ENCODE measurements around the gene KCNJ10.
A peak's percentile ranks its signal among the peaks of the same experiment; 100 is the strongest.

Gene KCNJ10

GRCh38 chr1:160083968-160084770 lies 14.2 kb upstream of the KCNJ10 start:
- peak; percentile 17 for DNase-seq (ENCODE audit: low read depth)
- TF ChIP-seq CTCF (conservative IDR thresholded peaks at IDR 0.05; ENCODE audit: control insufficient read depth, insufficient read depth, low read depth, low read length), result peak; percentile 44
- peak overlapping the region; percentile 7 for H3K4me3 ChIP-seq (ENCODE audit: control insufficient read depth, low read depth, low read length)

- no peak for DNase-seq (ENCODE audit: low read depth)
- no peak overlapping the region for H3K4me3 ChIP-seq (ENCODE audit: control insufficient read depth, low read depth, low read length)
- no peak for TF ChIP-seq CTCF (conservative IDR thresholded peaks at IDR 0.05; ENCODE audit: control insufficient read depth, insufficient read depth, low read depth, low read length)
Measured at GRCh38 chr1:160082926-160083325, 13.0 kb upstream of the KCNJ10 start.

GRCh38 chr1:160082487-160082886 lies 12.5 kb upstream of the KCNJ10 start:
- DNase-seq (ENCODE audit: low read depth), result no peak
- no peak overlapping the region for H3K4me3 ChIP-seq (ENCODE audit: control insufficient read depth, low read depth, low read length)
- TF ChIP-seq CTCF (conservative IDR thresholded peaks at IDR 0.05; ENCODE audit: control insufficient read depth, insufficient read depth, low read depth, low read length), result no peak

GRCh38 chr1:160081261-160081936 lies 11.4 kb upstream of the KCNJ10 start, which contains the start of gene KCNJ9:
KCNJ9 (plus strand) TSS chr1:160081538; CDS start chr1:160084031, 2,493 bp downstream.
- DNase-seq (ENCODE audit: low read depth), result peak; percentile 31
- no peak for TF ChIP-seq CTCF (conservative IDR thresholded peaks at IDR 0.05; ENCODE audit: control insufficient read depth, insufficient read depth, low read depth, low read length)
- no peak within 1 kb of the TSS for H3K4me3 ChIP-seq (ENCODE audit: control insufficient read depth, low read depth, low read length)

- DNase-seq (ENCODE audit: low read depth), result no peak
- H3K4me3 ChIP-seq (ENCODE audit: control insufficient read depth, low read depth, low read length), result no peak overlapping the region
- TF ChIP-seq CTCF (conservative IDR thresholded peaks at IDR 0.05; ENCODE audit: control insufficient read depth, insufficient read depth, low read depth, low read length), result no peak
Measured at GRCh38 chr1:160080381-160081100, 10.6 kb upstream of the KCNJ10 start.

GRCh38 chr1:160079448-160079847 lies 9.5 kb upstream of the KCNJ10 start:
- H3K4me3 ChIP-seq (ENCODE audit: control insufficient read depth, low read depth, low read length), result no peak overlapping the region
- DNase-seq (ENCODE audit: low read depth), result no peak
- TF ChIP-seq CTCF (conservative IDR thresholded peaks at IDR 0.05; ENCODE audit: control insufficient read depth, insufficient read depth, low read depth, low read length), result no peak

Data from fibroblast of mammary gland (primary cell).